ENCODE measurements around the gene ZCCHC2.

Gene ZCCHC2

GRCh38 chr18:62578980-62579511 lies 56.2 kb downstream of the ZCCHC2 start:
- peaks cover 45 to 69% (median 57%) of the 10 kb centered on the region in 11 experiments for H3K36me3 ChIP-seq
- no peak overlapping the region for H3K9ac ChIP-seq
- no peaks in the 10 kb centered on the region for H3K27me3 ChIP-seq
- H3K4me1 ChIP-seq: peaks cover 21 to 33% (median 28%) of the 10 kb centered on the region in 10 experiments
- H3K4me2 ChIP-seq: no peak overlapping the region
- H3K9me3 ChIP-seq (replicated peaks in 1 of 11): peaks cover 0 to 16% (median 4%) of the 10 kb centered on the region in 11 experiments; a peak in 7 of 22 replicates
- H4K20me1 ChIP-seq: 0 out of 22 replicates have a peak, but pooled peaks cover 0 to 3% (median 0%) of the 10 kb centered on the region in 11 experiments
- no peak for TF ChIP-seq Cebpa-rat (IDR thresholded peaks at IDR 0.05)
- no peak overlapping the region for H3K4me3 ChIP-seq
- H3K27ac ChIP-seq: no peak overlapping the region

GRCh38 chr18:62583376-62583775 lies 60.6 kb downstream of the ZCCHC2 start:
- Histone ChIP-seq H4K20me1 (no peaks in the 10 kb centered on the region), H3K4me3 (no peak overlapping the region), H3K27ac (peak overlapping the region in 10 of 11 experiments; percentile 28 to 82 (median 72); a peak in 18 of 22 replicates), H3K9me3 (replicated peaks in 1 of 11) (peaks cover 0 to 9% (median 4%) of the 10 kb centered on the region in 11 experiments; a peak in 6 of 22 replicates), H3K36me3 (peaks cover 18 to 33% (median 25%) of the 10 kb centered on the region in 11 experiments), H3K9ac (peak overlapping the region in 8 of 11 experiments; percentile 16 to 72 (median 58); a peak in 9 of 22 replicates), H3K4me2 (peak overlapping the region; percentile 58 to 91 (median 78)), H3K4me1 (peaks cover 30 to 62% (median 49%) of the 10 kb centered on the region in 10 experiments), H3K27me3 (no peaks in the 10 kb centered on the region)
- no peak for TF ChIP-seq Cebpa-rat (IDR thresholded peaks at IDR 0.05)

- TF ChIP-seq Cebpa-rat (IDR thresholded peaks at IDR 0.05): no peak
- peak overlapping the region in 2 of 10 experiments; percentile 37 to 44; a peak in 4 of 20 replicates for H3K4me3 ChIP-seq
These were observed 61.7 kb downstream of the ZCCHC2 start for GRCh38 chr18:62584241-62585120.

GRCh38 chr18:62585274-62586150 lies 62.7 kb downstream of the ZCCHC2 start:
- Histone ChIP-seq H3K4me1 (peaks cover 30 to 64% (median 49%) of the 10 kb centered on the region in 10 experiments), H3K4me2 (peak overlapping the region; percentile 58 to 91 (median 75)), H3K36me3 (peaks cover 0 to 13% (median 5%) of the 10 kb centered on the region in 11 experiments; a peak in 12 of 22 replicates), H3K27ac (peak overlapping the region in 9 of 11 experiments; percentile 56 to 82 (median 77); a peak in 15 of 22 replicates), H4K20me1 (no peaks in the 10 kb centered on the region), H3K9ac (peak overlapping the region in 7 of 11 experiments; percentile 36 to 72 (median 65); a peak in 13 of 22 replicates), H3K9me3 (replicated peaks in 1 of 11) (peaks cover 0 to 3% (median 0%) of the 10 kb centered on the region in 11 experiments; a peak in 3 of 22 replicates), H3K27me3 (no peaks in the 10 kb centered on the region), H3K4me3 (no peak overlapping the region)
- TF ChIP-seq Cebpa-rat (IDR thresholded peaks at IDR 0.05): no peak

More at GRCh38 chr18:62584241-62585120, 61.7 kb downstream of the ZCCHC2 start:
- Histone ChIP-seq H3K9ac (peak overlapping the region in 9 of 11 experiments; percentile 16 to 72 (median 61); a peak in 18 of 22 replicates), H4K20me1 (no peaks in the 10 kb centered on the region), H3K4me2 (peak overlapping the region; percentile 58 to 91 (median 78)), H3K9me3 (replicated peaks in 1 of 11) (peaks cover 0 to 9% (median 4%) of the 10 kb centered on the region in 11 experiments; a peak in 6 of 22 replicates), H3K27ac (peak overlapping the region in 10 of 11 experiments; percentile 28 to 82 (median 75); a peak in 20 of 22 replicates), H3K27me3 (no peaks in the 10 kb centered on the region), H3K4me1 (peaks cover 30 to 64% (median 49%) of the 10 kb centered on the region in 10 experiments), H3K36me3 (peaks cover 7 to 22% (median 14%) of the 10 kb centered on the region in 11 experiments)

- Histone ChIP-seq H3K4me2 (peak overlapping the region; percentile 29 to 91 (median 72); a peak in 21 of 22 replicates), H3K9me3 (replicated peaks in 1 of 11) (peaks cover 0 to 3% (median 0%) of the 10 kb centered on the region in 11 experiments; a peak in 3 of 22 replicates), H3K27me3 (no peaks in the 10 kb centered on the region), H3K36me3 (peaks cover 0 to 13% (median 5%) of the 10 kb centered on the region in 11 experiments; a peak in 11 of 22 replicates), H3K4me1 (peaks cover 34 to 69% (median 54%) of the 10 kb centered on the region in 10 experiments), H3K9ac (peak overlapping the region in 4 of 11 experiments; percentile 65 to 72 (median 69); a peak in 5 of 22 replicates), H3K27ac (peak overlapping the region in 5 of 11 experiments; percentile 3 to 81 (median 73); a peak in 5 of 22 replicates), H3K4me3 (no peak overlapping the region), H4K20me1 (no peaks in the 10 kb centered on the region)
- TF ChIP-seq Cebpa-rat (IDR thresholded peaks at IDR 0.05): no peak
These were observed 63.4 kb downstream of the ZCCHC2 start for GRCh38 chr18:62586151-62586774.

DNA sequence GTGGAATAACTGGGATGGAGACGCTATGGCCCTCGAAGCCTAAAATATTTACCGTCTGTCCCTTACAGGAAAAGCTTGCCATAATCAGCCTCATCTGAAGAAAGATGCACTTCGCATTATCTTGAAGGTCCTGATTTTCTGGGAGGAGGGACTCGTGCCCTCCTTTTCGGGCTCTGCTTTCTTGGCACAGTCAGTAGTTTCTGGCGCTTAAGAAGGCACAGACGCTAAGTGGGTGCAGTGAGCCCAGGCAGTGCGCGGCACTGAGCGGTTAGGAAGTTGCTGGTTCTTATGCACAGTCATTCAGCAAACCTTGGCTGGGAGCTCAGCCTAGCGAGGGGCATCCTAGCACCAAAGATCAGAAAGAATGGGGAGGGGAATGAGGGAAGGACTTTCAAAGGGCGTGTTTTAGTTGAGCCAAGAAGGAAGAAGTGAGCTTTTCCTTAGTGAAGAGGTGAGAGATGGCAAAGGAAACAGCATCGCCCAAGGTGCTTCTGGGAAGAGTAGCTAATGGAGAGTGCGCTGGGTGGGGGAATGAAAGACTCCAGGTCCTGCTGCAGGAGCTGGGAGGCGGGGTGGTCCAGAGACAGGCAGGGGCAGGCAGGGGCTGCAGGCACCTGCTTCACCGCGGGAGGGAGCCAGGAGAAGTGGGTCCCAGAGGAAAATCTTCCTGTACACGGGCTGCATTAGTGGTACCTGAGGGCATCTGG lies 64.1 kb downstream of the ZCCHC2 start:
- Histone ChIP-seq H3K27ac (no peak overlapping the region), H3K4me3 (no peak overlapping the region), H3K4me2 (peak overlapping the region in 8 of 11 experiments; percentile 2 to 91 (median 72); a peak in 10 of 22 replicates), H3K4me1 (peaks cover 38 to 76% (median 59%) of the 10 kb centered on the region in 10 experiments), H3K27me3 (no peaks in the 10 kb centered on the region), H3K9ac (no peak overlapping the region), H4K20me1 (no peaks in the 10 kb centered on the region), H3K36me3 (peaks cover 0 to 9% (median 2%) of the 10 kb centered on the region in 11 experiments; a peak in 8 of 22 replicates), H3K9me3 (replicated peaks in 1 of 11) (peaks cover 0 to 3% (median 0%) of the 10 kb centered on the region in 11 experiments; a peak in 3 of 22 replicates)
- no peak for TF ChIP-seq Cebpa-rat (IDR thresholded peaks at IDR 0.05)

DNA sequence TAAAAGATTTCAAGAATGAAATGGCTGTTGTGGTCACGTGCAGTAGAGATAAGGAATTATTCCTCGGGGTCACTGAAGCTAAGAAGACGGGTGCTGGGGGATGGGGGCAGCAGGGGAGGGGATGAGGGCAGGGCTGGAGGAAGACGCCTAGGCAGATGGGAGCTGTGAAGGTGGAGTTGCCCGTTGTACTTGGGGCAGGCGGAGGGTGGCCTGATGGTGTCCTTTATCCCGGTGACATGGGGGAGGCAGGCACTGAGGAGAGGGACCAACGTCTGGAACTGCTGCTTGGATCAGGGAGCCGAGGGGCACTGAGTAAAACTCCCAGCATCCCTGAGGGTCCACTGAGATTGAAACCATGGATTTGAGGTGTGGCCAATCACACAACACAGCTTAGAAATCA lies 64.9 kb downstream of the ZCCHC2 start:
- TF ChIP-seq Cebpa-rat (IDR thresholded peaks at IDR 0.05): no peak
- H3K9me3 ChIP-seq (replicated peaks in 1 of 11): peaks cover 2 to 10% (median 6%) of the 10 kb centered on the region in 11 experiments; a peak in 17 of 22 replicates

More for the DNA sequence above, 64.9 kb downstream of the ZCCHC2 start:
- Histone ChIP-seq H3K4me1 (peaks cover 38 to 69% (median 57%) of the 10 kb centered on the region in 10 experiments), H3K27me3 (no peaks in the 10 kb centered on the region), H3K9ac (no peak overlapping the region), H3K4me3 (no peak overlapping the region), H4K20me1 (no peaks in the 10 kb centered on the region), H3K4me2 (peak overlapping the region in 2 of 11 experiments; percentile 72 to 91; a peak in 3 of 22 replicates), H3K27ac (no peak overlapping the region), H3K36me3 (peaks cover 0 to 4% (median 0%) of the 10 kb centered on the region in 11 experiments; a peak in 1 of 22 replicates)

Measured in BLaER1 treated with 17β-estradiol and CSF1 and Interleukin-3, amounts not matched to agents 10 nM and 100 nM (cell line).